Measurements from ENCODE around the gene HOXA11. TPM values are rescaled to one million over a fixed set of nuclear protein-coding genes. Genes with fewer than 3 reads are reported as not detected.
A peak's percentile ranks its signal among the peaks of the same experiment; 100 is the strongest.

HOXA11 gene
- total RNA-seq, 1 donor from 2014 or later = not detected

DNA sequence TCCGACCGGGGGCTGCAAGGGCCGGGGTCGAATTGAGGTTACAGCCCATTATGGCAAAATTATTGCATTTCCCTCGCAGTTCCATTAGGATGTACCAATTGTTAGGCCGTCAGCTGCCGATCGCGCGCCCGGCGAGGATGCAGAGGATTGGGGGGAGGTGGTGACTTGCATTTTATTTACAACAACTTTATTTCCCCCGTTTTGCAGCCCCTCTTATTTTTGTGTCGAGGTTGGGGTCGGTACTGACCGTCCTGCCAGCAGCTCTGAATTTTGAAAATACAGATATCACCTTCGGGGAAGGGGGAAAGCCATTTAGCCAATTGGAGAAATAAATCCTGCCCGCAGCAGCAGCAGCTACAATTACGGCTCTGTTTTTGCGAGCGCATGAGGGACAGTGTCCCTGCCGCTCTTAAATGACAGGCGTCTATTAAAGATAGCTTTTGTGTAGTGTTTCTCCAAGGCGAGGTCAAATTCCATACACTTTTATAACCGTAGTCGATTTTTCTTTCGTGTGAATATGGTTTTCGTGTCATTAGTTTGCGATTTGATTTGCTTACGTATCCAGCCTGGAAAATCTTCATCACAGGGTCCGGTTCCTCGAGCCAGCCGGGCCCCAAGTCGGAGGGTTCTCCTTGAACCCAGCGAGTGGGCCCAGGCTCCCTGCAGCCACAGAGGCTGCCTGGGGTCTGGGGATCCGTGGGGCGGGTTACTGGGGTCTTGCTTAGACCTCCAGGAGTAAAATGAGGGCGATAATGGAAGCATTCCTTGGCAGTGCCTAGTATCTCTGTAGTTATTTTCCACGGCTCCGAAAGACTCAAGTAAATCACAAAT, 40.9 kb downstream of the HOXA11 start:
- peaks cover 8% of the 10 kb centered on the region for H3K36me3 Mint-ChIP-seq (ENCODE audit: low read depth, unreplicated experiment)
- DNase-seq (ENCODE audit: low spot score) = no peak
- TF ChIP-seq, protein P1, sequence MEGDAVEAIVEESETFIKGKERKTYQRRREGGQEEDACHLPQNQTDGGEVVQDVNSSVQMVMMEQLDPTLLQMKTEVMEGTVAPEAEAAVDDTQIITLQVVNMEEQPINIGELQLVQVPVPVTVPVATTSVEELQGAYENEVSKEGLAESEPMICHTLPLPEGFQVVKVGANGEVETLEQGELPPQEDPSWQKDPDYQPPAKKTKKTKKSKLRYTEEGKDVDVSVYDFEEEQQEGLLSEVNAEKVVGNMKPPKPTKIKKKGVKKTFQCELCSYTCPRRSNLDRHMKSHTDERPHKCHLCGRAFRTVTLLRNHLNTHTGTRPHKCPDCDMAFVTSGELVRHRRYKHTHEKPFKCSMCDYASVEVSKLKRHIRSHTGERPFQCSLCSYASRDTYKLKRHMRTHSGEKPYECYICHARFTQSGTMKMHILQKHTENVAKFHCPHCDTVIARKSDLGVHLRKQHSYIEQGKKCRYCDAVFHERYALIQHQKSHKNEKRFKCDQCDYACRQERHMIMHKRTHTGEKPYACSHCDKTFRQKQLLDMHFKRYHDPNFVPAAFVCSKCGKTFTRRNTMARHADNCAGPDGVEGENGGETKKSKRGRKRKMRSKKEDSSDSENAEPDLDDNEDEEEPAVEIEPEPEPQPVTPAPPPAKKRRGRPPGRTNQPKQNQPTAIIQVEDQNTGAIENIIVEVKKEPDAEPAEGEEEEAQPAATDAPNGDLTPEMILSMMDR (IDR thresholded peaks at IDR 0.05; ENCODE audit: unreplicated experiment) = no peak
- peaks cover 25% of the 10 kb centered on the region for H3K4me1 Mint-ChIP-seq (ENCODE audit: unreplicated experiment)
- no peak overlapping the region for H3K4me3 Mint-ChIP-seq (ENCODE audit: unreplicated experiment)
- H3K27ac Mint-ChIP-seq (ENCODE audit: unreplicated experiment) = no peak overlapping the region
- H3K27me3 Mint-ChIP-seq (ENCODE audit: unreplicated experiment) = peaks cover 42% of the 10 kb centered on the region
- H3K9me3 Mint-ChIP-seq (ENCODE audit: unreplicated experiment) = no peaks in the 10 kb centered on the region

DNA sequence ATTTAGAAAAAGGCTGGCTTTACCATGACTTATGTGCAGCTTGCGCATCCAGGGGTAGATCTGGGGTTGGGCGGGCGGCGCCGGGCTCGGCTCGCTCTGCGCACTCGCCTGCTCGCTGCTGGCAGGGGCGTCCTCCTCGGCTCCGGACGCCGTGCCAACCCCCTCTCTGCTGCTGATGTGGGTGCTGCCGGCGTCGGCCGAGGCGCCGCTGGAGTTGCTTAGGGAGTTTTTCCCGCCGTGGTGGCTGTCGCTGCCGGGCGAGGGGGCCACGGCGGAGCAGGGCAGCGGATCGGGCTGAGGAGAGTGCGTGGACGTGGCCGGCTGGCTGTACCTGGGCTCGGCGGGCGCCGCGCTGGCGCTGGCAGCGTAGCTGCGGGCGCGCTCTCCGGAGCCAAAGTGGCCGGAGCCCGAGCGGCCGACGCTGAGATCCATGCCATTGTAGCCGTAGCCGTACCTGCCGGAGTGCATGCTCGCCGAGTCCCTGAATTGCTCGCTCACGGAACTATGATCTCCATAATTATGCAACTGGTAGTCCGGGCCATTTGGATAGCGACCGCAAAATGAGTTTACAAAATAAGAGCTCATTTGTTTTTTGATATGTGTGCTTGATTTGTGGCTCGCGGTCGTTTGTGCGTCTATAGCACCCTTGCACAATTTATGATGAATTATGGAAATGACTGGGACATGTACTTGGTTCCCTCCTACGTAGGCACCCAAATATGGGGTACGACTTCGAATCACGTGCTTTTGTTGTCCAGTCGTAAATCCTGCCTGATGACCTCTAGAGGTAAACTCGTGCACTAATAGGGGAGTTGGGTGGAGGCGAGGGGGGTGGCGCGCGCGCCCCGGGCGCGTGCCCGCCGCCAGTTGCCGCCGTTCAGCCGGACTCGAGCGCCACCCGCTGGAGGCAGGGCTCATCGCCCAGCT, 41.7 kb downstream of the HOXA11 start, which contains the start of gene HOXA5:
Gene HOXA5 (minus strand): TSS at position 659 of the 927 bp plus-strand sequence. CDS start 74 bp downstream, at position 585.
- H3K27ac Mint-ChIP-seq (ENCODE audit: unreplicated experiment) = no peak within 1 kb of the TSS
- H3K9me3 Mint-ChIP-seq (ENCODE audit: unreplicated experiment) = no peaks in the 10 kb centered on the region
- peaks cover 28% of the 10 kb centered on the region for H3K4me1 Mint-ChIP-seq (ENCODE audit: unreplicated experiment)
- DNase-seq (ENCODE audit: low spot score) = peak; percentile 86
- H3K4me3 Mint-ChIP-seq (ENCODE audit: unreplicated experiment) = peak within 1 kb of the TSS; percentile 91
- TF ChIP-seq, protein P1 (IDR thresholded peaks at IDR 0.05; ENCODE audit: unreplicated experiment) = peak; percentile 90
- H3K27me3 Mint-ChIP-seq (ENCODE audit: unreplicated experiment) = peaks cover 42% of the 10 kb centered on the region
- H3K36me3 Mint-ChIP-seq (ENCODE audit: low read depth, unreplicated experiment) = peaks cover 8% of the 10 kb centered on the region

DNA sequence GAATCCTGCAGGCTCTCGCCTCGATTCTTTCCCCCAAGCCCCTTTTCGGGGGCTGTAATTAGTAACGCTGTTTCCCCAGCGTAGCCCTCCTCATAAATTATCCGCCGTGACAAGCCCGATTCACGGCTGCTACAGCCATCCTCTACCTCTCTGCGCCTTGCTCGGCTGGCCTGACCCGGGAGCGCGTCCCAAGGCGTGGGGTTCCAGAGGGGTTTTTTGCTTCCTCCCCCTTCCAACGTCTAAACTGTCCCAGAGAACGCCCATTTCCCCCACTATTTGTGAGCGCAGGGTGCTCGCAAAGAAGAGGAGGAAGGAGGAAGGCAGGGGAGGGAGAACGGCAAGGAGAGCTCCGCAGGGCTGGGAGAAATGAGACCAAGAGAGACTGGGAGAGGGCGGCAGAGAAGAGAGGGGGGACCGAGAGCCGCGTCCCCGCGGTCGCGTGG, 42.4 kb downstream of the HOXA11 start:
- no peak overlapping the region for H3K27ac Mint-ChIP-seq (ENCODE audit: unreplicated experiment)
- H3K4me1 Mint-ChIP-seq (ENCODE audit: unreplicated experiment) = peaks cover 25% of the 10 kb centered on the region
- H3K36me3 Mint-ChIP-seq (ENCODE audit: low read depth, unreplicated experiment) = peaks cover 8% of the 10 kb centered on the region
- H3K9me3 Mint-ChIP-seq (ENCODE audit: unreplicated experiment) = no peaks in the 10 kb centered on the region
- peak overlapping the region; percentile 91 for H3K4me3 Mint-ChIP-seq (ENCODE audit: unreplicated experiment)
- H3K27me3 Mint-ChIP-seq (ENCODE audit: unreplicated experiment) = peaks cover 39% of the 10 kb centered on the region
- DNase-seq (ENCODE audit: low spot score) = no peak
- TF ChIP-seq, protein P1 (IDR thresholded peaks at IDR 0.05; ENCODE audit: unreplicated experiment) = no peak

DNA sequence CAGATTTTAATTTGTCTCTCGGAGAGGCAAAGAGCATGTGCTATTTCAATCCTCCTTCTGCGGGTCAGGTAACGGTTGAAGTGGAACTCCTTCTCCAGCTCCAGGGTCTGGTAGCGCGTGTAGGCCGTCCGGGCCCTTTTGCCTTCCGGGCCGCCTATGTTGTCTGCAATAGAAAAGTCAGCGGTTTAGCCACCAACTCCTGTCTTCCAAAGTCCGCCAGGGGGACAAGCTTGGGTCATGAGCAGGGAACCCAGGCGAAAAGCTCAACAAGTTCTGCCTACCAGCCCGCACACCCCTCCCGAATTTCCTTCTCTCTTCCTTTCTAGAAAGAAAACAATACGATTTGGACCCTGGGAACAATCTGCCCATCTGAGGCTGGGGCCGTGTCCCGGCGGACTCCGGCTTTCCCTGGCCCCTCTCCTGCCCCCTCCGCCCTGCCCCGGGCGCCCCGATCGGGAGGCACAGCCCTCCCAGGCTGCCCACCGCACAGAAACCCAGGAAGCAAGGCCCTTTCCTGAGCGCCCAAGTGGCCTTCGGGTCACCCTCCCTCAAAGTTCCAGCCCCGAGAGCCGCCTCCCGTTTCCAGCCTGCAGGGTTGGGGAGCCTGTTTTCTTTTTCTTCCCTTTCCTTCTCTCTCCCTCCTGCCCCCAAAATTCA, 43.0 kb downstream of the HOXA11 start:
- Mint-ChIP-seq H3K36me3 (ENCODE audit: low read depth, unreplicated experiment) (peaks cover 8% of the 10 kb centered on the region), H3K4me3 (ENCODE audit: unreplicated experiment) (peak overlapping the region; percentile 91), H3K27me3 (ENCODE audit: unreplicated experiment) (peaks cover 35% of the 10 kb centered on the region), H3K9me3 (ENCODE audit: unreplicated experiment) (no peaks in the 10 kb centered on the region), H3K4me1 (ENCODE audit: unreplicated experiment) (peaks cover 23% of the 10 kb centered on the region), H3K27ac (ENCODE audit: unreplicated experiment) (no peak overlapping the region)
- peak; percentile 43 for DNase-seq (ENCODE audit: low spot score)
- TF ChIP-seq, protein P1 (IDR thresholded peaks at IDR 0.05; ENCODE audit: unreplicated experiment) = no peak
